Stimulated activated CD8-positive, alpha-beta memory T cell treated with anti-CD3 and anti-CD28 coated beads, Interleukin-15, amount 100 ng/mL, for 24 hours (primary cell): ENCODE results near the gene IDH3B.

ENCODE experiments used
- DNase-seq: peaks from one replicate; pipeline ENCODE4 v3.0.0-alpha.2; 2020; ENCODE audit warnings: low read depth

Gene IDH3B

DNA sequence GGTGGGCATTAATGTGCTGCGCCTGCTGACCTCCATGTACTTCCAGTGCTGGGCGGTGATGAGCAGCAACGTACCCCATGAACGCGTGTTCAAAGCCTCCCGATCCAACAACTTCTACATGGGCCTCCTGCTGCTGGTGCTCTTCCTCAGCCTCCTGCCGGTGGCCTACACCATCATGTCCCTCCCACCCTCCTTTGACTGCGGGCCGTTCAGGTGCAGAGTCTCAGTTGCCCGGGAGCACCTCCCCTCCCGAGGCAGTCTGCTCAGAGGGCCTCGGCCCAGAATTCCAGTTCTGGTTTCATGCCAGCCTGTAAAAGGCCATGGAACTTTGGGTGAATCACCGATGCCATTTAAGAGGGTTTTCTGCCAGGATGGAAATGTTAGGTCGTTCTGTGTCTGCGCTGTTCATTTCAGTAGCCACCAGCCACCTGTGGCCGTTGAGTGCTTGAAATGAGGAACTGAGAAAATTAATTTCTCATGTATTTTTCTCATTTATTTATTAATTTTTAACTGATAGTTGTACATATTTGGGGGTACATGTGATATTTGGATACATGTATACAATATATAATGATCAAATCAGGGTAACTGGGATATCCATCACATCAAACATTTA, 46.8 kb downstream of the IDH3B start:
- DNase-seq, result no peak

DNA sequence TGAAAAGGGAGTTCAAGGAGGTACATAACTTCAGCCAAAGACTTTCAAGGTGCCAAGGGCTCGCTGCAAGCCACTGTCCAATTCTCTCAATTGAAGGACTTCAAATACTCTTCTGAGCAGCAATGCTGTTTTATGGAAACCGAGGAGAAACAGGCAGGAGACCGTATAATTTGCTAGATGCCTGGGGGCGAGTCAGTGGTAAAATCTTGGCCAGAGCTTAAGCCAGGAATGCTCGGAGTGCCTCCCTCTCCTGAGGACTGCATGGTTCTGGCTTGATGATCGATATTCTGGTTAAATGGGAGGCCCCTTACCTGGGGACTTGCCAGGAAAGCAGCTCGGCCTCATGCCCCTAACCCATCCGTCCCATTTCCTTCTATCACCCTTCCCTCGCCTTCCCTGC, 47.4 kb downstream of the IDH3B start:
- DNase-seq, result no peak

DNA sequence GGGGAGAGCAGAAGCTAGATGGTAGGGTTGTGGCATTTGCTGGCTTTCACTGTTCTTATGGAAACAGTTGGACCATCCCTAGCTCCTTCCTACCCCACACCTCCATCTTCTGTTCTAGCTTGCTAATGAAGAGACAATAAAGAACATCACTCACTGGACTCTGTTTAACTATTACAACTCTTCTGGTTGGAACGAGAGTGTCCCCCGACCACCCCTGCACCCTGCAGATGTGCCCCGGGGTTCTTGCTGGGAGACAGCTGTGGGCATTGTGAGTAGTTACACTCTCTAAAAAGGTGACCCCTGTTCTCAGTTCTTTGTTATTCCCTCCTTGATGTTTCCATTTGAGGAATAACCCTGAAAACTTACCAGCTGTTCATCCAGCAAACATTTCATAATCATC, 51.9 kb downstream of the IDH3B start:
- DNase-seq, result no peak

DNA sequence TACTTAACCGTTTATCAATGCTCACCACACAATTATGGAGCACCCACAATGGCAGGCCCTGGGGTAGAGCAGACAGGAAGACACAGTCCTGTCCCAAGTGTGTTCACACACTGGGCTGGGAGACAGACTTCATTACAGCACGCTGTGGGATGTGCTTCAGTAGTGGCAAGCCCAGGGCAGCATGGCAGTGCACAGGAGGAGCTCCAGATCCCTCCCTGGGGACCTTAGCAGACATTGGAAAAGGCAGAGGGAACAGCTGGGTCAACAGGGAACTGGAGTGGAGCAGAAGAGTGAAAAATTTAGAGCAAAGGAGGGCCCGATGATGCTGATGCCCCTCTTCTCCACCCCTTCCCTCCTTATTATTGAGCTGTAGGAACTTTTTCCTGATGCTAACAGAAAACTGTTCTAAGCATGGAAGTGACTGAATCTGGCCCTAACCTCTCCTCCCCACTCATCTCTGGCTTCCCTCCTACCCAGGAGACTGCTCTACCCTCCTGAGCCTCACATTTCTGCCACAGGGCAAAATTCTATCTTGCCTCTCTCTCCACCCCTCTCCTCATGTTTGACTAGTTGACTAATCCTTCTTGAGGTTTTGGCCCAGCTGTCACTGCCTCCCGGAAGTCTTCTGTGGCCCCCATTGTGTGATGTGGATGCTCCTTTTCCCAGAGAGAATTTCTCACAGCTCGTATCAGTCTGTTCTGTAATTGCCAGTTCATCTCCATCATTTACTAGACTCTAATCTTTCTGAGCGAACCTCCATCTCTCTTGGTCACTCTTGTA, 52.9 kb downstream of the IDH3B start:
- DNase-seq, result no peak

DNA sequence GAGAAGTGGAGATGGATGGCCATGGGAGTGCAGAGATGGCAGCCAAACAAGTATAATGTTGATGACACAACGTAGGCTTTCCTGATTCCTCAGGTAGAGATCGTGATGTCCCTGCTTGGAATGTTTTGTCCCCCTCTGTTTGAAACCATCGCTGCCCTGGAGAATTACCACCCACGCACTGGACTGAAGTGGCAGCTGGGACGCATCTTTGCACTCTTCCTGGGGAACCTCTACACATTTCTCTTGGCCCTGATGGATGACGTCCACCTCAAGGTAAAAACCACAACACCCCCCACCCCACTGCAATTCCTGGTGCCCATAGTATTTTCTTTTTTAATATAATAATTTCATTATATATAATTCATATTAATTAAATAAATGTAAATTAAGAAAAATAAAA, 53.7 kb downstream of the IDH3B start:
- no peak for DNase-seq
